HG03097 (cell line): Measurements from ENCODE around the gene NXT1.

ENCODE experiments used
- ATAC-seq: cut with Tn5 transposase; IDR thresholded peaks from one replicate; pipeline ENCODE4 v1.9.1; 2021; ENCODE audit not compliant: unreplicated experiment, low FRiP score

Gene NXT1

GRCh38 chr20:23358563-23358906 lies 7.9 kb downstream of the NXT1 start:
- no peak for ATAC-seq

- no peak for ATAC-seq
Observed at GRCh38 chr20:23358923-23359593, 8.5 kb downstream of the NXT1 start.

GRCh38 chr20:23360531-23360930 lies 9.9 kb downstream of the NXT1 start:
- no peak for ATAC-seq

GRCh38 chr20:23361119-23361475 lies 10.5 kb downstream of the NXT1 start:
- no peak for ATAC-seq

GRCh38 chr20:23361476-23362391 lies 11.1 kb downstream of the NXT1 start, which contains the start of gene GZF1:
Gene GZF1, plus strand, starts transcription at chr20:23362182. Its CDS starts 2,202 bp downstream, at chr20:23364384.
- peak; percentile 72 for ATAC-seq

GRCh38 chr20:23362392-23363256 lies 12.0 kb downstream of the NXT1 start:
- ATAC-seq, result peak; percentile 22

GRCh38 chr20:23363257-23363649 lies 12.7 kb downstream of the NXT1 start:
- ATAC-seq, result no peak

- no peak for ATAC-seq
Observed at GRCh38 chr20:23365390-23366165, 15.0 kb downstream of the NXT1 start.

GRCh38 chr20:23366384-23366783 lies 15.8 kb downstream of the NXT1 start:
- ATAC-seq, result no peak

GRCh38 chr20:23367770-23368169 lies 17.2 kb downstream of the NXT1 start:
- no peak for ATAC-seq

- ATAC-seq, result no peak
Observed at GRCh38 chr20:23368316-23369071, 17.9 kb downstream of the NXT1 start.

- no peak for ATAC-seq
Observed at GRCh38 chr20:23369072-23369823, 18.7 kb downstream of the NXT1 start.

GRCh38 chr20:23370274-23370673 lies 19.7 kb downstream of the NXT1 start:
- ATAC-seq, result no peak

GRCh38 chr20:23370873-23371272 lies 20.3 kb downstream of the NXT1 start:
- ATAC-seq, result no peak

- no peak for ATAC-seq
Observed at GRCh38 chr20:23371496-23371895, 20.9 kb downstream of the NXT1 start.

- no peak for ATAC-seq
Observed at GRCh38 chr20:23374441-23374840, 23.9 kb downstream of the NXT1 start.

GRCh38 chr20:23375827-23376226 lies 25.2 kb downstream of the NXT1 start:
- ATAC-seq, result no peak

GRCh38 chr20:23379772-23380171 lies 29.2 kb downstream of the NXT1 start:
- no peak for ATAC-seq

- no peak for ATAC-seq
Observed at GRCh38 chr20:23381876-23382275, 31.3 kb downstream of the NXT1 start.
